DND-41 (cell line): ENCODE data around the gene KCNQ1OT1.

Source experiments
- EZH2 ChIP-seq: IDR thresholded peaks from 3 replicates; pipeline ENCODE4 v1.6.1; 2012; ENCODE audit warnings: borderline replicate concordance, low read depth, mild to moderate bottlenecking, moderate library complexity, low read length, inconsistent platforms; ENCODE audit not compliant: severe bottlenecking
- TF ChIP-seq, protein P1 (sequence below): IDR thresholded peaks from 2 replicates; pipeline ENCODE4 v1.5.1; 2012; ENCODE audit warnings: borderline replicate concordance, low read length, moderate library complexity, mild to moderate bottlenecking; ENCODE audit not compliant: poor library complexity, severe bottlenecking; ENCODE audit errors: extremely low read depth

DNA sequence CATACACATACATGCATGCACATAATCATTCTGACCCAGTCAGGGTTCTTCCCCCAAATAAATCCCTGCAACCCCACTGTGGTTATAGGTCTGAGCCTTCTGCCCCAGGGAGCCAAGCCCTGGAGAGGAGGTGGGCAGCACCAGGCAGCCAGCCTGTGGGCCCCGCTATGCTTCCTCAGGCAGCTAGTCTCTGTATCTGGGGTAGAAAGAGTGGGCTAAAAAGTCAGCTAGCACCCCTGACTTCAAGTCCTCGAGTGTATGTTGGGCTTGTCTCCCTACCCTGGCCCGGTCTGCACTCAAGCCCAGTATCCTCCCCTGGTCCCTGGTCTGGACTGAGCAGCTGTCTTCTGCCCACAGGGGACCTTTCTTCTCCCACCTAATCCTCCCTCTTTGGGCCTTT lies 28.0 kb downstream of the KCNQ1OT1 start:
- TF ChIP-seq, protein P1, sequence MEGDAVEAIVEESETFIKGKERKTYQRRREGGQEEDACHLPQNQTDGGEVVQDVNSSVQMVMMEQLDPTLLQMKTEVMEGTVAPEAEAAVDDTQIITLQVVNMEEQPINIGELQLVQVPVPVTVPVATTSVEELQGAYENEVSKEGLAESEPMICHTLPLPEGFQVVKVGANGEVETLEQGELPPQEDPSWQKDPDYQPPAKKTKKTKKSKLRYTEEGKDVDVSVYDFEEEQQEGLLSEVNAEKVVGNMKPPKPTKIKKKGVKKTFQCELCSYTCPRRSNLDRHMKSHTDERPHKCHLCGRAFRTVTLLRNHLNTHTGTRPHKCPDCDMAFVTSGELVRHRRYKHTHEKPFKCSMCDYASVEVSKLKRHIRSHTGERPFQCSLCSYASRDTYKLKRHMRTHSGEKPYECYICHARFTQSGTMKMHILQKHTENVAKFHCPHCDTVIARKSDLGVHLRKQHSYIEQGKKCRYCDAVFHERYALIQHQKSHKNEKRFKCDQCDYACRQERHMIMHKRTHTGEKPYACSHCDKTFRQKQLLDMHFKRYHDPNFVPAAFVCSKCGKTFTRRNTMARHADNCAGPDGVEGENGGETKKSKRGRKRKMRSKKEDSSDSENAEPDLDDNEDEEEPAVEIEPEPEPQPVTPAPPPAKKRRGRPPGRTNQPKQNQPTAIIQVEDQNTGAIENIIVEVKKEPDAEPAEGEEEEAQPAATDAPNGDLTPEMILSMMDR, result no peak
- no peak for TF ChIP-seq EZH2
